GOT3 (cell line): Measurements from ENCODE around the gene KRT38.

Experiments
- DNase-seq: peaks from one replicate; lab custom pipeline; 2025; ENCODE audit warnings: mixed read lengths; lab: John Stamatoyannopoulos, UW

KRT38 gene

DNA sequence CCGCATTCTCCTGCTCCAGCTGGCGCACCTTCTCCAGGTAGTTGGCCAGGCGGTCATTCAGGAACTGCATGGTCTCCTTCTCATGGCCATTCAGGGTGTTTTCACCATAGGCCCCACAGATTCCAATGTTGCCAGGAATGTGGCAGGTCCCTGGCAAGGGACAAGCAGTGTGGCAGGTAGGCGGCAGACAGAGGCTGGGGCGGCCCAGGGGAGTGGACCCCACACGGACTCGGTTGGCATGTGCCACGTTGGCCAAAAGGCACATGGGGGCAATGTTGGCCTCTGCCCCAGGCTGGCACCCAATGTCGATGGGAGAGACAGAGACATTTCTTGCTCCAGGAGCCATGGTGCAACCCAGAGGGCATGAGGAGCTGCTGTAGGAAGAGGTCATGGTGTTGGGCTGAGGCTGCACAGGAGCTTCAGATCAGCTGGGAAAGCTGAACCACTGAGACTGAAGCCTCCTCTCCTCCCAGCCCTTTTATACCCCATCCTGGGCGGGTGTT lies at the start of gene KRT38:
Gene KRT38 (minus strand): TSS at position 453 of the 503 bp plus-strand sequence. CDS start 62 bp downstream, at position 391.
- no peak for DNase-seq

DNA sequence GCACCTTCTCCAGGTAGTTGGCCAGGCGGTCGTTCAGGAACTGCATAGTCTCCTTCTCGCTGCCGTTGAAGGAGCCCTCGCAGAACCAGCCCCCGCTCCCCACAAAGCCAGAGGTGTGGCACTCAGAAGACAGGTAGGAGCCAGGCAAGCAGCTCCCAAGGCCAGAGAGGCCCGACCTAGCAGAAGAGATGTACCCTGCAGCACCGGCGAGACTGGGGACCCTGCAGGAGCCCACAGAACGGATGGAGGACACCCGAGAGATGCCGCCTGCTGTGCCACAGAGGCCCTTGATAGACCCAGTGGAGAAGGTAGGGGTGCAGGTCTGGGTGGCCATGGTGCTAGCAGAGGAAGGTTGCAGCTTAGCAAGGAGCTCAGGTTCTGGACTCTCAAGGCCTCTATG lies 48.7 kb upstream of the KRT38 start, which contains the start of gene KRT36:
Gene KRT36 (minus strand): TSS at position 380 of the 400 bp plus-strand sequence. CDS start 46 bp downstream, at position 334.
- DNase-seq: no peak

DNA sequence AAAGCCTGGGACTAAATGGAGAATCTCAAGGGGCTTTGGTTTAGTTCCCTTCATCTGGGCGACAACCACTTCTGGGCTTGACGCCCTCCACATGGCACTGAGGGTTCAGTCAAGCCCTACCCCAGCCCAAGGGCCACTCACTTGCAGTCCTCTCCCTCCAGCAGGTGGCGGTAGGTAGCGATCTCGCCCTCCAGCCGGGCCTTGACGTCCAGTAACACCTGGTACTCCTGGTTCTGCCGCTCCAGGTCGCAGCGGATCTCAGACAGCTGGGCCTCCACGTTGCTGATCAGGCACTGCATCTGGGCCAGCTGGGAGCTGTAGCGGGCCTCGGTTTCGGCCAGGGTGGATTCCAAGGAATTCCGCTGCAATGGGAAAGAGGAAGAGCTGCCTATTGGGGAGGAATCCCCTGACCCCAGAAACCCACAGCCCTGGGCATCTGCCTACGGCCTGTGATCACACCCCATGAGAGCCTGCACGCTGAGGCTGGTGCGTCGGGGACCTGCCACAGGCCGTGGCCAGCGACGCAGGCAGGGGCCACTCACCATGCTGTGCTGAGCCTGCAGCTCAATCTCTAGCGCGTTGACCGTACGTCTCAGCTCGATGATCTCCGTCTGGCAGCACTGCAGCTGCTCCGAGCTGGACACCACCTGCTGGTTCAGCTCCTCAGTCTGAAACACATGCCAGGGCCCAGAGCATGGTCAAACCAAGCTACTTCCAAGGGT lies 46.2 kb upstream of the KRT38 start:
- DNase-seq: no peak

DNA sequence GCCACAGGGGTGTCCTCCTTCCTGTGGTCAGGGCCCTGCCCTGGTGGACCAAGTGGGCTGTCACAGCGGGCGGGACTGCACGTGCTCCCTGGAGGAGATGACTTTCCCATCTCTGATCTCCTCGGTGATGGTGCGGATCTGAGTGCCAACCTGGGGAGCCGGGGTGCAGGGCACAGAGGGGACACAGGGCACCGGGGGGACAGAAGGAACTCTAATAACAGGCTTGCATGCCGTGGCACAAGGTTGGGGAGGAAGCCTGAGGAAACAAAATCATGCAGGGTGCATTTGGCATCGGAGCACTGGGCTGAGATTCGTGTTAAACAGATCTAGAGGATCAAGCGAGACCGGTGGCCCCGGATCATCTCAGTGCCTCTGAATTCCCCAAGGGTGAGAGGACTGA lies 45.5 kb upstream of the KRT38 start:
- no peak for DNase-seq

DNA sequence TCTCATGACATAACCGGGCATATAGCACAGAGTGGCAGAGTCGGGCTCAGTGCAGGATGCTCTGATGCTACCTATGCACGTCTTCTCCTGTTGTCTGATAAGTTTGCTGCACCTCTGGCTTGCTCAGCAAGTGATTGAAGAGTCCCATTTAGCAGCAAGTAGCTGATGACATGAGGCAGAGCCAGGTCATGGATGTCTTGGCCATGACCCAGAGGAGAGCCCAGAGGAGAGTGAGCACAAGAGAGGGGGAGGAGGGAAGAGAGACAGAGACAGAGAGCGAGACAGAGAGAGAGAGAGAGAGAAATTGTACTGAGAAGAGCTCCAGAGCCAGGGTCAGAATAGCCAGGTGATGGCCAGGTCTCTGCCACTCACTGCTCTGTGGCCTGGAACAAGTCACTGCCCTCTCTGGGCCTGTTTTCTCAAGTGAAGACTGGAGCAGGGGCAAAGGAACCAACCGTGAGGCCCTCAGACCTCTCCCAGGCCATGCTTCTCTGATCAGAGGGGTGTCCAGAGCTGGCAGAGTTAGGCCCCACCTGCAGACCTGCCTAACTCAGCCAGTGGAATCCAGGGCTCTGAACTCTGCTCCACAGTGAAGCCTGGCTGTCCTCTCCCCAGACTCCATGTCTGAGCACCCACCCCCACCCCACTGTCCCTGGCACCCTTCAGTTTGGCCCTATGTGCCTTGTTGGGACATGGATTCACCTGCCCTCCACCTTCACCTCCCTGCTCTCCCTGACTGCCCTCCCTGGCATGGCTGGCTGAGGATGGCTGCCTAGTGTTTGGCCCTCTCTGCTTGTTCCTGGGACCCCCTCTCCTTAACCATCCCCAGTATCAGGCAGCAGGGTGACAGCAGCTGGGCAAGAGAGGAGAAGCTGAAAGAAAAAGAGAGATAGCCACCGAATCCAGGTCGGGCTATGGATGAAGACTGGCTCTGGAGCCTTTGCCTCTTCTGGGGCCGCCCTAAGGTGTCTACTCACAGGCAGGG lies 44.4 kb upstream of the KRT38 start:
- DNase-seq: no peak

DNA sequence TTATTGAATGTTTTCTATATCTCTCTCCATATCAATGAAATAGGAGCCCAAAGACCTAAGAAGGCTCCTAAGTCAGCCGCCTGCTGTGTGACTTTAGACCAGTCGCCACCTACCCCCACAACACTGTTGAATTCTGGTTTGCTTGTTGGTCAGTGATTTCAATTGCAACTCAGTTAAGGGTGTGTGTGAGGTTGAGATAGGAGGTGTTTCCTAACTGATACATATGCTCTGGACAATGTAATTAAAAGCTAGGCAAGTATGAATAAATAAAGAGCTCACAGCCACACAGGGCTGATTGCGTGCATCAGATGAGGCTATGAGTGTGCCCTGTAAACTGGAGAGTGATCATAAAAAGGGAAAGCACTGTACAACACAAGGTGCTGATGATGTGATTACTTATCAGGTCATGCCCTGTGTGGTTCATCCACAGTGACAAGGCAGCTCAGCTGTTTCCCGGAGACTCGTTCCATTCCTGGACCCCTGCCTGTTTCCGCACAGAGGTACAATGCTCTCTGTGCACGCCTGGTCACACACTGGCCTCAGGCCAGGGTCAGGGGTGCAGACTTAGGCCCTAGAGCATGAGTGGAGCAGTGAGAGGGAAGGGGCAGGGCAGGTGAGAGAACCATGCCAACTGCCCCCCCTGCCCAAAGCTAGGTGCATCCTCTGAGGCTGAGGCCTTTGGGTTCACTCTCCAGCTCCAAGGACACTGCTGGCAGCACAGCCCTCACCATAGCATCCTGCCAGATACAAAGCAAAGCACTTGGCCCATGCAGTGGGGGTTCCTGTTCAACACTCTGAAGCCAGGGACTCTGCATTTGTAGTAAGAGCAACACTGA lies 43.4 kb upstream of the KRT38 start:
- DNase-seq: no peak

DNA sequence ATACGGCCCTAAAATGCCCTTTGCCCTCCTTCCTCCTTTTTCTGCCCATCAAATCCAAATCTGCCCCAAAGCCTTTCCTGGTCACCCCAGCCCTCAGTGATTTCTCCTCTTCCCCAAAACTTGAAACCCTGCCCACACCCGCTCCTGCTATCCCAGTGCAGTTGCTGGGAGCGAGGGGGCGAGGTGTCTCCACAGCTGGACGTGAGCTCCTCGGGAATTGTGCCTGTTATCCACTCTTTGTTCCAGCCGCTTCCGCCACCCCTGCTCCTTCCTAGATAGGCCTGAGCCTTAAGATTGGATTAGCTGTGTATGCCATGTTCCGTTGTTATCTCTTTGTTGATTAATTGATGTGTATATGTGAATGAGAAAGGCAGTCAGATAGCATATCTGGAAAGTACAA lies 42.7 kb upstream of the KRT38 start:
- DNase-seq: no peak

DNA sequence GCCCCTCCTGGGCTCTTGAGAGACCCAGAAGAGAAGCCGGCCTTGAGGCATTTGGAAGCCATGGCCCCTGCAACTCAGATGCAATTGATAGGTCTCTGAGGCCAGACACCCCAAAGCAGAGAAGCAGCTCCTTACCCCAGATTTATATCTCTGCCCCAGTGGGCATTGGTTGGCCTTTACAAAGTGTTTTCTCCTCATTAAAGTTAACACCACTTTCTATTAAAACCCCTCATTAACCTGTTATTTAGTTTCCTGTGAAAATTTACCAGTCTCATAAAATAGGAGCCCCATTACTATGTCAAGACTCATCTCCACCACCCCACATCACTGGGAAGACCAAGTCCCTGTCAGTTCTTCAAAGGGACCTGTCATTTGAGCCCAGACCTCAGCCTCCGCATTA lies 40.3 kb upstream of the KRT38 start, which contains the start of gene KRT35:
Gene KRT35 (minus strand): TSS at position 116 of the 400 bp plus-strand sequence. CDS start 54 bp downstream, at position 62.
- DNase-seq: no peak

DNA sequence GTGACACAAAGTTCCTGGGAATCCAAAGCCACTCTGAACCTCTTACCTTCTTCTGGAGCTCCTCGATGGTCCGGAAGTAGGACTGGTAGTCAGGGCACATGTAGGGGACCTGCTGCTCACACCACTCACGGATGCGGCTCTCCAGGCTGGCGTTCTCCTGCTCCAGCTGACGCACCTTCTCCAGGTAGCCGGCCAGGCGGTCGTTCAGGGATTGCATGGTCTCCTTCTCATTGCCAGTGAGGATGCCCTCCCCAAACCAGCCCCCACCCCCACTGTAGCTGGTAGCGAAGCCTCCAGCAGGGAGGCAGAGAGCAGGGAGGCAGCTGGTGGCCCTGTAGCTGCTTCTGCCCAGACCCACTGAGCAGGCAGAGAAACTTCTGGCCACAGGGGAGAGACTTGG lies 39.8 kb upstream of the KRT38 start:
- no peak for DNase-seq

DNA sequence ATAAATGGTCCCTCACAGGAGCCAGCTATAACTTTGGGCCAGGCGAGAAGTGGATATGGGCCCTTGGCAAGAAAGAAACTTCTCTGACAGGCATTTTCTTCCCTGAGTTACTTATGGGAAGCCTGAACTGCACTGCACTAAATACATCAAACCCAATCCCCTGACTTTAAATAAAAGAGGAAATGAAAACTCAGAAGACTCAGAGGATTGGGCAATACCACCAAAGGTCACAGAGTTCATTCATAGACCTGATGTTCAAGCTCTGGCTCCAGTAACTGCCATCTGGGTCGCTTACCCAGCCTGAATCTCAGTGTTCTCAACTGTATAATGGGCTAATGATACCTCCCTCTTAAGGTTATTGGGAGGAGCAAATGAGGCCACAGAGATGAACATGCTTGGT lies 39.4 kb upstream of the KRT38 start:
- DNase-seq: no peak

DNA sequence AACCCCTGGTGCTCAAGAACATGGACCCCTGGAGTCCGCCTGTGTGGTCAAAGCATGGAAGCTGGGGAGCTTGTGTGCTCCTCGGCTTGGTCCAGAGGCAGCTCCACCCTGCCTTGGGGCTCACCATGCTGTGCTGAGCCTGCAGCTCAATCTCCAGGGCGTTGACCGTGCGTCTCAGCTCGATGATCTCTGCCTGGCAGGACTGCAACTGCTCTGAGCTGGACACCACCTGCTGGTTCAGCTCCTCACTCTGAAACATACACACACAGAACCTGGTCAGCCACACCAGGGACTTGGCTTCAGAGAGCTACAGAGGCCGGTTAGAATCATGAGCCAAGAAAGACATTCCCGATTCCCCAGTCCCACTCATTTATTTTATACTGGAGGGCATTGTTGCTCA lies 37.5 kb upstream of the KRT38 start:
- DNase-seq: no peak

DNA sequence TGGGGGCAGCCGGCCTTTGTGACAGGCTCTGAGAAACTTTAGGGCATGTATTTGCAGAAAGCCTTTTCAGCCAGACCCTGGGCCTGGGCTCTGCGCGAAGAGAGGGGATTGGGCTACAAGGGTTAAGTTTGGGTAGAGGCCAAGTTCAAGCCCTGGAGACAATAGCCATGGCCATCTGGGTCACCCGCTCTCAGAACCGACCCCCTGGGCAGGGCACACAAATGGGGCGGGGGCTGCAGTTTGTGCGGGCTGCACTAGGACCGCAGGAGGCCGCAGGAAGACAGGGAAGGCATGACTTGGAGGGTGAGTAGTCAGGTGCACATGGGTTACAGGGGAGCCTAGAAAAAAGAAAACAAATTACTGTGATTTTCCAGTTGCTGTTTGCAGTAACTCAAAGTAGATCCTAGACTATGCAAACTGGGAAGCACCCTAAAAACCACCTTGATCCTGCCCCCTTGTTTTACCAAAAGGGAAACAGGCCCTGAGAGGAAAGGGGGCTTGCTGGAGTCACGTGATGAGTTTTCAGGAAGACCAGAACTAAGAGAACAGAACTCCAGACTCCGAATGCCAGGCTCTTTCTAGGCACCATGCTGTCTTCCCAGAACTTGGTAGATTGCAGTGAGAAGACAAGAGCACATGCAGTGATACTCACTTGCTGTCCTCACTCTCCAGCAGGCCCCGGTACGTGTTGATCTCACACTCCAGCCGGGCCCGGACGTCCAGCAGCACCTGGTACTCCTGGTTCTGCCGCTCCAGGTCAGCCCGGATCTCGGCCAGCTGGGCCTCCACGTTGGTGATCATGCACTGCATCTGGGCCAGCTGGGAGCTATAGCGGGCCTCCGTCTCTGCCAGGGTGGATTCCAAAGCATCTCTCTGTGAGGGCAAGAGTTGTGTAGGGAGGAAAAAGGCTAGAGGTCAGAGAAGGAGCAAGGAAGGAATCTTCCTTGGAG lies 36.4 kb upstream of the KRT38 start:
- DNase-seq: no peak

DNA sequence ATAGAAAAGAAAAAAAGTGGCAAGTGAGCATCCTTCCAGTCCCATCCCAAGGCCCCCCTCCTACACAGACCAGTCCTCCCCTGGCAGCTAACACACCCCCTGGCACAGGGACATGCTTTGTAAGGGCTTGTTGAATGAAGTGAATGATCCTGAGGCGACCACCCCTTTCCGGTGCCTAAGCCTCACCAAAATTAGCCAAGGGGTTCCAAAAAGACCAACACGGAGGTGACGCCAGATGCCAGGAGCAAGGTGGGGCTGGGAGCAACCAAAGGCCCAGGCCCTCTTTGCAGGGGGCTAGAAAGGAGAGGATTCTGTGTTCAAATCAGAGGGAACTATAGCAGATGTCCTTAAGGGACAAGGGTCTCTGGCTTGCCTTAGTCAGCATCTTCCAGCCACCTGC lies 34.6 kb upstream of the KRT38 start:
- DNase-seq: no peak

DNA sequence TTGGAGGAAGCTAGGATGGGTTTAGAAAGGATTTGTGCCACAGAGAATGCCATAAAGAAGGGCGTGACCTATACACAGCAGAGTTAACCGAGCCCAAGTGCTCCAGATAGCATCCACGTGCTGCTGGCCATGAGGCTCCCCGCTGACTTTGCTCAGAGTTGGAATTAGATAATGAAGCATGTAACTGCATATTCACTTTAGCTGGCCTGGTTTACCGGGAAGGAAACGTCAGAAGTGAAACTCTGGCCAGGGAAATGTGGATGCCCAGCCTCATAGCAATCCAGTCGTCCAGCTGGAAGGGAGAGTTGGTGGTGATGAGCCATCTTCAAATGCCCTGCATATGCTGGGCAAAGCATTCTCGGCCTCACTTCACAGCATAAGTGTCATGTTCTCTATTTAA lies 34.1 kb upstream of the KRT38 start:
- no peak for DNase-seq

DNA sequence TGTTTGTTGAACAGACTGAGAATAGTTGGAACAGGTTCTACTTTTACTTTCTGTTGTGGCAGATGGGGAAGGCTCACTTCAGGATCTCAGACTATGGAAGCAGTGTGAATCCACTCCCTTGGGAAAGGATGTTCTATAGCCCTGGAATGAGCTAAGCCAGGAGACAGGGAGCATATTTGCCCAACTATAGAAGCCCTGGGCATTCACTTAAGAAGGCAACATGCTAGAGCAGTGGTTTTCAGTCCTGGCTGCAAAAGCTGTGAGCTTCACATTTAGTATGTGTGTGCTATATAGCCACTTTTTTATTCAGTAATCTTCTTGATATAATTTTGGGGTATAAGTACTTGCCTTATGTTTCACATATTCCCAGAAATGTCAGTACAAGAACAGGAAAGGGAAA lies 27.6 kb upstream of the KRT38 start:
- no peak for DNase-seq

DNA sequence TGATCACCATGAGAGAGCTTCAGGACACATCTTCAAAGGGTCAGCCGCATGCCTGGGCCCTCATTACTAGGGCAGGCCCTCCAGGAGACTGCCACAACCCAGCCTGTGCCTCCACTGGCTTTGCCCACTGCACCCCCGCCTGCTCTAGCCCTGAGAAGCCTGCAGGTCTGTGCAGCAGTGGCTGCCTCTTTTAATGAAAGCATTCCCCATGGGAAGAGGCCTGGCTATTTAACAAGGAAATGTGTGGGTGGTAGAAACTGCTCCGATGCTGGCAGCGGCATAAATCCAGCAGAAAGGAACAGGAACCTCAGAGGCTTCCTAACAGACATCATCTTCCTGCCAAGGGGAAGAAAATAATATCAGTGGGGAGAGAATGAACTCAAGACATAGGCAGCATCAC lies 26.8 kb upstream of the KRT38 start:
- no peak for DNase-seq

DNA sequence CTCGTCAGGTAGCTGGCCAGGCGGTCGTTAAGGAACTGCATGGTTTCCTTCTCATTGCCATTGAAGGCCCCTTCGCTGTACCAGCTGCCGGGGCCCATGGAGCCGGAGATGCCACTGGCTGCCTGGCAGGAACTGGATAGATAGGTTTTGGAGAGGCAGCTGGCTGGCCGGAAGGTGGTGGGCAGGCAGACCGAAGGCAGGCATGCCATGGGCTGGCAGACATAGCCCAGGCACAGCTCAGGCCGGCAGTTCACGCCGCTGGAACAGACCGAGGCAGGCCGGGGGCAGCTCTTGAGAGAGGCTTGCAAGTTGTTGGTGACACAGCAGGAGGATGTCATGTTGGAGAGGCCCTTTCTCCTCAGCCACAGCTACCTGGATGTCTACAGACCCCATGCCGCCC lies 26.2 kb upstream of the KRT38 start, which contains the start of gene KRT32:
Gene KRT32 (minus strand): TSS at position 399 of the 400 bp plus-strand sequence. CDS start 61 bp downstream, at position 338.
- DNase-seq: no peak

DNA sequence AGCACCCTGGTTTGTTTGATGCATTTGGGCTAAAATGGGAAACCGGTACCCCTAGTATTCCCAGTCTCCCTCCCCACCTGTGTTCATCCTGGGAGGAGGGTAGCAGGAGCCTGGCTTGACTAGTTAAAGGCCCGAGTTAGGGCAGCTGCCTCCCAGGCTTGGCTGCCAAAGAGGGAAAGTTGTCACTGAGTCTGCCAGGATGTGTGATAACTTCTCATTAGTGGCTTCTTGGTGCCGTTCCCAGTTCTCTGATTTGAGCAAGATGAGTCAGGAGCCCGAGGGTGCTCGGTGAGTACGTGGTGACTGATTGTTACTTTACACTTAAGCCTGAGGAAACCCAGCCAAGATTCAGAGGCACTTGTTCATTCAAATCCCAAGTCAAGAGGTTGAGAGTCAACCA lies 23.9 kb upstream of the KRT38 start:
- no peak for DNase-seq

DNA sequence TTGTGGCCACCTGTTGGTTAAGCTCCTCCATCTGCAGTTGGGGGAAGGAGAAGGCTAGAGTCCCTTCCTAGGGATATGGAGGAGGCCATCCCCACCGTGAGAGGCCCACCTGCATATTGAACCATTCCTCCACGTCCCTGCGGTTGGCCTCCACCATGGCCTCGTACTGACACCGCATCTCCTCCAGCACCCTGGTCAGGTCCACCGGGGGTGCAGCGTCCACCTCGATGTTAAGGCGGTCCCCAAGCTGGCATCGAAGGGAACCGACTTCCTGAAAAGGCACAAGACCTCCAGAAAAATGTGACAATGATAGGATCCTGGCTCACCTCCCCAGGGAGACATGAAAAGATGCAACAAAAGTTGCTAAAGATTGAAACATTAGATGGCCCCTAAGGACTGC lies 23.4 kb upstream of the KRT38 start:
- DNase-seq: no peak

DNA sequence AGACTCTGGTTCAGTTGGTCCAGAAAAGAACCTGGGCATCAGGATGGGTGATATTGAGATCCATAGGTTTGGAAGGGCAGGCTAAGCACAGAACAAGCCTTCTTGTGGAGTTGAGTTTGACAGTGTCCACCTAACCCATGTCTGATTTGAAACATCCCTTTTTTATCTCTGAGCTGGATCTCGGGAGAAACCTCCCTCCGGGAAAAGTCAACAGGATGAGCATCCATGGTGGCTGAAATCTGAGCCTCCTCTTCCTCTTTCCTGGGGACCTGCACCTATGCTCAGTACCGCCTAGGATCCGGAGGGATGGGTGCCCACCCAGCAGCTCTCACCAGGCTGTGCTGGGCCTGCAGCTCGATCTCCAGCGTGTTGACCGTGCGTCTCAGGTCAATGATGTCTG lies 23.0 kb upstream of the KRT38 start:
- no peak for DNase-seq
